GM20431 (cell line): Measurements from ENCODE around the gene UVSSA.

Source experiments
- in situ Hi-C: fragments of 300-500 bp; cut with MseI, MboI; formaldehyde crosslinking; loops from one replicate; pipeline ENCODE4 v1.15.0; 2020; ENCODE audit warnings: low sequenced_read_pairs; ENCODE audit not compliant: unreplicated experiment

Gene UVSSA

GRCh38 chr4:1361431-1361830 is 14.4 kb downstream of the UVSSA start:
- in situ Hi-C loops: loop anchor here (25.0 kb wide), 1 partner anchor 224 kb away; no protein-coding TSS in a partner anchor

- in situ Hi-C loops: loop anchor here (25.0 kb wide), 1 partner anchor 225 kb away; no protein-coding TSS in a partner anchor
Measured at GRCh38 chr4:1362046-1362445, 15.0 kb downstream of the UVSSA start.

DNA sequence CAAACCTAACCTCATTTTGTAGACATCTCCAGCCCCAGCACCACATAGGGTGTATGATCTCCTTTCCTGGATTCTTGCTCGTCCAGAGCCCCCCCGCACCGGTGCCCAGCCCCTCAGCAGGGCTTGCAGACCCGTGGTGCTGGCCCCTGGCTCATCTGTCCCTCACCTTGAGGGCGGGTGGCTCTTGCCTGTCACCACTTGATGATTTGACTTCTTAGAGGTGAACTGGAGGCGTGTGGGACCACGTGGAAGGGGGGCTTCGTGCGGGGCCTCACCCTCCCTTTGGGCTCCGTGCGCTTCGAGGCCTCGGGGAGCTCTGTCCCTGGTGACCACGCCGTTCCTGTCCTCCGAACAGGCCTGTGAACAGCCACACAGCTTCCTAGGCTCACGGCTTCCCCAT is 15.5 kb downstream of the UVSSA start:
- in situ Hi-C loops: loop anchor here (25.0 kb wide), 1 partner anchor 225 kb away; no protein-coding TSS in a partner anchor

- in situ Hi-C loops: loop anchor here (25.0 kb wide), 1 partner anchor 226 kb away; no protein-coding TSS in a partner anchor
Measured at GRCh38 chr4:1363513-1363912, 16.5 kb downstream of the UVSSA start.

- in situ Hi-C loops: loop anchor here (25.0 kb wide), 1 partner anchor 227 kb away; no protein-coding TSS in a partner anchor
Measured at GRCh38 chr4:1364217-1364616, 17.2 kb downstream of the UVSSA start.

GRCh38 chr4:1364748-1365147 is 17.7 kb downstream of the UVSSA start:
- in situ Hi-C loops: loop anchor here (25.0 kb wide), 1 partner anchor 227 kb away; no protein-coding TSS in a partner anchor

GRCh38 chr4:1365271-1366178 is 18.5 kb downstream of the UVSSA start:
- in situ Hi-C loops: loop anchor here (25.0 kb wide), 1 partner anchor 228 kb away; no protein-coding TSS in a partner anchor

- in situ Hi-C loops: loop anchor here (25.0 kb wide), 1 partner anchor 229 kb away; no protein-coding TSS in a partner anchor
Measured at GRCh38 chr4:1366371-1367229, 19.6 kb downstream of the UVSSA start.

DNA sequence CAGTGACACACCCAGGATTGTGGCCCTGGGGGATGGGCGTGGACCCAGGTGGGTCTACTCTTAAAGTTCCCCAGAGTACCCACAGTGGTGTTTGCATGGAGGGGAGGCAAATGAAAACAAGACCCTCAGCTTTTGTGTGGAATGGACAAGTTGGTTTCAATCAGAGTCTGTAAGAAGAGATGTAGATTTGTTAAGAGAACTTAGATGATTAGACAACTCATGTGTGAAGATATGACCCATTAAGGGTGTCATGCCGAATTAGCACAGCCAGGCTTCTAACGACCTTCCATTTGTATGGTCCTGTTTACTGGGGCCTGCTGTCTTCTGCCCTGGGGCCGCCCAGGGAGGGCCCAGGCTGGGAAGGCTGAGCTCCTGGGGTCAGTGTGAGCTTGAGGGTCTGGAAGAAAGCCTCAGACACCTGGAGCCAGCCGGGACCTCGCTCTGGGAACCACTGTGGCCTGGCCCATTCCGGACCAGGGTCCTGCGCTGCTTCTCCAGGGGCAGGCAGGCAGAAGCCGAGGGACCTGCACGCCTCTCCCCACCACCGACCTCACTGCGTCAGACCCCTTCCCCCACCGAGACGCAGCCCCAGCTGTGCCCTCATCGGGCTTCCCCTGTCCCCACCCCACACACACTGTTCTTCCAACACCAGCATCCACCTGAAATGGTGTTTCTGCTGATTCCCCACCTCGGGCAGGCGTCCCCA is 20.4 kb downstream of the UVSSA start:
- in situ Hi-C loops: loop anchor here (25.0 kb wide), 1 partner anchor 230 kb away; no protein-coding TSS in a partner anchor

DNA sequence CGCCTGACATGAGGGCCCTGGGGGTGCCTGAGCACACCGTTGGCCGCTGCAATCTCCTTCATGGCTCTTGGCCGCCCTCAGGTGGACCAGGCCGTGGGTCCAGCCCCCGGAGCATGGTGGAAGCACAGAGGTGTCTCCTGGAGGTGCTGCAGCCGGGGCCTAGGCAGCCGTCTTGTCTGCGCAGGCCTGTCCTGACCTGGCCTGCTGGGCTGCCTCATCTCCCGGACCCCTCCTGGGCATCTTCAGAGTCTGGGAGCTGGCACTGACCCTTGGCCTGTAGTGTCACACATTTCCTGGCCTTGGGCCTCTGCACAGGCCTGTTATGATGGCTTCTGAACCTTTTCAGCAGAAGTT is 20.9 kb downstream of the UVSSA start:
- in situ Hi-C loops: loop anchor here (25.0 kb wide), 1 partner anchor 231 kb away; no protein-coding TSS in a partner anchor

DNA sequence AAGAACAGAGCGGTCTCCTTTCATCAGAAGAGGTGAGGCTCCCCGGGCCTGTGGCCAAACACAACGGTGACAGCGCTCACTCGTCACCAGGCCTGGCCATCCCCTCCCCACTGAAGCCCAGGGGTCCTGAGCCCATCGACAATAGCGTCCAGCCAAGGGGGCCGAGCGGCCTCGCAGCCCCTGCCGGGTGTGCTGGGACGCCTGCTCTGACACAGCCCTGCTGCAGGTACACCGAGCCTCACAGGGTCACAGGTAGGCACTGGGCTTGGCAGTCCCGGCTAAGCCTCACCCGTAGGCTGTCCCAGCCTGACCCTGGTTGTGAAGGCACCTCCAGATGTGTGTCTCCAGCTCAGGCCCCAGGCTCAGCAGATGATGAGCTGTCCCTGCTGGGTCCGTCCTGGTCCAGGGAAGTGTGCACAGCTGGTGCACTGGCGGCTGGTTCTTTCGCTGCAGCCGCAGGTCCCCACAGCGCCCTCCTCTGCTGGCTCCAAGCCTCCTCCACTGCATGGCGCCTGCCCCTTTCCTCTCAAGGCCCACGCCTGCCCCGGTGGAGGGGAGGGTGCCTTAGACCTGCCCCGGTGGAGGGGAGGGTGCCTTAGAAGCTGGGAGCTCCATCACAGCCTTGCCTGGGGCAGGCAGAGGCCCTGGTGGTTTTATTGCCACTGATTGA is 21.5 kb downstream of the UVSSA start:
- in situ Hi-C loops: loop anchor here (25.0 kb wide), 1 partner anchor 231 kb away; no protein-coding TSS in a partner anchor

GRCh38 chr4:1369091-1369450 is 22.1 kb downstream of the UVSSA start:
- in situ Hi-C loops: loop anchor here (25.0 kb wide), 1 partner anchor 232 kb away; no protein-coding TSS in a partner anchor

- in situ Hi-C loops: loop anchor here (25.0 kb wide), 1 partner anchor 232 kb away; no protein-coding TSS in a partner anchor
Measured at GRCh38 chr4:1369479-1370079, 22.6 kb downstream of the UVSSA start.

GRCh38 chr4:1370321-1371124 is 23.5 kb downstream of the UVSSA start:
- in situ Hi-C loops: loop anchor here (25.0 kb wide), 1 partner anchor 233 kb away; no protein-coding TSS in a partner anchor

- in situ Hi-C loops: loop anchor here (25.0 kb wide), 1 partner anchor 234 kb away; no protein-coding TSS in a partner anchor
Measured at GRCh38 chr4:1371176-1372165, 24.5 kb downstream of the UVSSA start.

- in situ Hi-C loops: loop anchor here (25.0 kb wide), 1 partner anchor 235 kb away; no protein-coding TSS in a partner anchor
Measured at GRCh38 chr4:1372576-1372975, 25.6 kb downstream of the UVSSA start.
